ENCODE results near the gene MAP1S.
A peak's percentile ranks its signal among the peaks of the same experiment; 100 is the strongest.

MAP1S gene

DNA sequence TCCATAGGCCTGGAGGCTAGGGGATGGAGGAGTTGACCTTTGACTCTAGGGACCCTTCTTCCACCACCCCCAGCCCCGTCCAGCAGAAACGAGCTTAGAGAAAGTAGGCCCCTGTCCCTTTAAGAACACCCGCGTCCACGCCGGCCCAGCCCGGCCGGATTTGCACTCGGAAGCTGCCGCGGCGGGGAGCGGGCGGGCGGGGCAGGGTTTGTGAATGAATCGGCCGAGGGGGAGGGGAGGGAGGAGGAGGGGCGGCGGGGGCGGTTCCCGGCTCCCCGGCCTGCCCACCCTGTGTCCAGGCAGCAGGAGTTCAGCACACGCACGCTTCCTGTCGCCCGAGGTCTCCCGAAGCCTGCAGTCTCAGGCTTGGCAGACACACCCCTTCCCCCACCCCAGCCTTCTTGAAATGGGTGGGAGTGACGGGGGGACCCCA is 32.7 kb upstream of the MAP1S start:
- DNase-seq: no peak
- intact Hi-C loops (cut with DNase I; ENCODE audit: low total_unique reads): no loop called here
- no peak overlapping the region for H3K27ac ChIP-seq
- no peaks in the 10 kb centered on the region for H3K36me3 ChIP-seq
- TF ChIP-seq, protein P1, sequence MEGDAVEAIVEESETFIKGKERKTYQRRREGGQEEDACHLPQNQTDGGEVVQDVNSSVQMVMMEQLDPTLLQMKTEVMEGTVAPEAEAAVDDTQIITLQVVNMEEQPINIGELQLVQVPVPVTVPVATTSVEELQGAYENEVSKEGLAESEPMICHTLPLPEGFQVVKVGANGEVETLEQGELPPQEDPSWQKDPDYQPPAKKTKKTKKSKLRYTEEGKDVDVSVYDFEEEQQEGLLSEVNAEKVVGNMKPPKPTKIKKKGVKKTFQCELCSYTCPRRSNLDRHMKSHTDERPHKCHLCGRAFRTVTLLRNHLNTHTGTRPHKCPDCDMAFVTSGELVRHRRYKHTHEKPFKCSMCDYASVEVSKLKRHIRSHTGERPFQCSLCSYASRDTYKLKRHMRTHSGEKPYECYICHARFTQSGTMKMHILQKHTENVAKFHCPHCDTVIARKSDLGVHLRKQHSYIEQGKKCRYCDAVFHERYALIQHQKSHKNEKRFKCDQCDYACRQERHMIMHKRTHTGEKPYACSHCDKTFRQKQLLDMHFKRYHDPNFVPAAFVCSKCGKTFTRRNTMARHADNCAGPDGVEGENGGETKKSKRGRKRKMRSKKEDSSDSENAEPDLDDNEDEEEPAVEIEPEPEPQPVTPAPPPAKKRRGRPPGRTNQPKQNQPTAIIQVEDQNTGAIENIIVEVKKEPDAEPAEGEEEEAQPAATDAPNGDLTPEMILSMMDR (IDR thresholded peaks at IDR 0.05): no peak
- peak overlapping the region; percentile 9 to 11 for H3K4me3 ChIP-seq
- H3K4me1 ChIP-seq: peaks cover 7 to 34% (median 22%) of the 10 kb centered on the region in 4 donors
- H3K9me3 ChIP-seq: no peaks in the 10 kb centered on the region
- H3K27me3 ChIP-seq: peaks cover 0 to 69% of the 10 kb centered on the region in 2 donors

DNA sequence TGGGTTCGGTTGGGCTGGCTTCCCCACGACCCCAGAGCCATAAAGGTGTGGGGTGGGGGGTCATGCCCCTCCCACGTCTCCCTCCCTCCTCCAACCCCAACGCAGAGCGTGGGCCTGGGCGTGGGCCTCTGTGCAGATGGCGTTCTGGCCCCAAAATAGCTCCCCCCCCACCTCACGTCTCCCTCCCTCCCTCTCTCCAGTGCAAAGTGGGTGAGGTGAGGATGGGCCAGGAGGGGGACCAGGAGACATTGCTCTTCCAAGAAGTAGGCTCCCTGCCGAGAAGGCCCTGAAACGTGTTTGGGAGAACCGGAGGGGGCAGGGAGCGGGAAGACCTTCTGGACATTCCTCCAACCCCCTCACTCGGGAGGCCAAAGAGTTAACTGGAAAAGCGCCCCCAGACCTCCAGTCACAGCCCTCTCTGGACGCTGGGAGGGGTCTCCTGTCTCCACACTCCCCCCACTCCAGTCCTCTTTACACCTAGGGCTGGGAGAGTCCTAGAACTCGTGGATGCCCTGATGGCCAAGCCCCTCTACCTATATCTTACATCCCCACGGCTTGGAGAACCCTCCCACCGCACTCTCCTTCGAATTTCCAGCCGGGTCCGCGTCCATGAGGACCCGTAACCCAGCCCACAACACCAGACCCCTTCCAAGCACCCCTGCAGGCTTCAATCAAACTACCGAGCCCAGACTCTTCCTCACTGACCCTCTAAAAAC is 32.0 kb upstream of the MAP1S start:
- TF ChIP-seq, protein P1 (IDR thresholded peaks at IDR 0.05): no peak

DNA sequence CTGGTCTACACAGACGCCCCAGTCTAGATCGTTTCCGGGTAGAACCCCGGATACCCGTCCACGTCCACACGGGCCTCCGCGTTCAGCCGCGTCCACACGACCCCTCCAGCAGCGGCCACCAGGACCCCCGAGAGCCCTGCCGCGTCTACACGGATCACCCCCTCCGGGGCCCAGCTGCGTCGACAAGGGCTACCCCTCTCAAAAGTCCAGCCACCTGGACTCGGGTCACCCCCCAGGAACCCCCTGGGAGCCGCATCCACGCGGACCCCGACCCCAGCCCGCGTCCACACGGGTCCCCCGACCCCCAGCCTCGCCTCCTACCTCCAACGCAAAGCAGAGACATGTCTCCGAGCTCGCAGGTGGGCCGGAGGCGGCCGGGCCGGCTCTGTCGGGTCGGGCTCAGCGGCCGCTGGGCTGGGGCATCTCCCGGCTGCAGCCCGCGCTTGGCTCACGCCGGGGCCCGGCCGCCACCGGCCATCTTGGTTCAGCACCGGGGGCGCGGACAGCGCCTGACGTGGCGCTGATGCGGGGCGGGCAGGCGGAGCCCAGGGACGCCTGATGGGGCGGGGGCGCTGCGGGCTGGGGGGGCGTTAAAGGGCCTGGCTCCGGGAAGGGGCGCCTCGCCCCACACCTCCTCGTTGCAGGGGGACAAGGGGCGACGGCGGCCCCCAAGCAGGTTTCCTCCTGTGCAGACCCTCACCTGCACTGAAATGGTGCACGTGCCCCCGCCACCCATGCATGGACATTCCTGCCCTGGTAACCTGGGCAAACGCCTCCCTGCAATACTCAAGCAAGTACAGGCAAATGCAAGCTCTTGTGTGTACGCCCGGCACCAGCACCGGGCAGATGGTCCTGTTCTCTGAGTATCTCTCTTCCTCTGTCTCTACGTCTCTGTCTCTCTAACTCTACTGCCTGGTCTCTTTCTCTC is 31.2 kb upstream of the MAP1S start, which contains the start of gene UNC13A:
Gene UNC13A, minus strand, starts transcription at position 498 of the 928 bp plus-strand sequence. Its CDS starts 155 bp downstream, at position 343.
- H3K27ac ChIP-seq: no peak within 1 kb of the TSS
- no peaks in the 10 kb centered on the region for H3K36me3 ChIP-seq
- DNase-seq: no peak
- H3K4me1 ChIP-seq: peaks cover 7 to 34% (median 22%) of the 10 kb centered on the region in 4 donors
- H3K9me3 ChIP-seq: no peaks in the 10 kb centered on the region
- TF ChIP-seq, protein P1 (IDR thresholded peaks at IDR 0.05): no peak
- peaks cover 0 to 73% of the 10 kb centered on the region in 2 donors for H3K27me3 ChIP-seq
- intact Hi-C loops (cut with DNase I; ENCODE audit: low total_unique reads): no loop called here
- H3K4me3 ChIP-seq: peak within 1 kb of the TSS in 1 of 2 donors; percentile 27

More for the DNA sequence above, 32.0 kb upstream of the MAP1S start:
- Histone ChIP-seq H3K4me3 (peak overlapping the region in 1 of 2 donors; percentile 27), H3K36me3 (no peaks in the 10 kb centered on the region), H3K4me1 (peaks cover 7 to 34% (median 22%) of the 10 kb centered on the region in 4 donors), H3K27me3 (peaks cover 0 to 73% of the 10 kb centered on the region in 2 donors), H3K9me3 (no peaks in the 10 kb centered on the region), H3K27ac (no peak overlapping the region)
- no peak for DNase-seq
- intact Hi-C loops (cut with DNase I; ENCODE audit: low total_unique reads): no loop called here

DNA sequence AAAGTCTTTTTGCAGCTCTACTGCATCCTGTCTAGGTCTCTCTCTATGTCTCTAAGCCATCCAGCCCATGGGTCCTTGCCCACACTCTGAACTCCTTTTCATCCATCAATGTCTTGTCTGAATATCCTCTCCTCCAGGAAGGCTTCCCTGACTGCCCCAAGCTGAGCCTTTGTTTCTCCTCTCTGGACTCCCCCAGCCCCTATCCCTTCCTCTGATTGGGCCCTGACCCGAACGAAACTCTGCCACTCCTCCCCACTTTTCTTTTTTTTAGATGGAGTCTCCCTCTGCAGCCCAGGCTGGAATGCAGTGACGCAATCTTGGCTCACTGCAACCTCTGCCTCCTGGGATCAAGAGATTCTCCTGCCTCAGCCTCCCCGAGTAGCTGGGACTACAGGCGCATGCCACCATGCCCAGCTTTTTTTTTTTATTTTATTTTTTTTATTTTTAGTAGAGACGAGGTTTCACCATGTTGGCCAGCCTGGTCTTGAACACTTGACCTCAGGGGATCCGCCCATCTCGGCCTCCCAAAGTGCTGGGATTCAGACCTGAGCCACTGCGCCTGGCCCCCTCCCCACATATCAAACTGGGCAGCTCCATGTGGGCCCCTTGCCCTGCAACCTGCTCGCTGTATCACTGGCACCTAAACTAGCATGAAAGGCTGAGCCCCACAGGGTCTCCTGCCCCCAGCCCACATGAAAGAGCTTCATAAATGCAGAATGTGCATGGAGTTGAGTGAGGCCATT is 30.3 kb upstream of the MAP1S start:
- intact Hi-C loops (cut with DNase I; ENCODE audit: low total_unique reads): no loop called here
- Histone ChIP-seq H3K4me3 (no peak overlapping the region), H3K27ac (no peak overlapping the region), H3K36me3 (no peaks in the 10 kb centered on the region), H3K4me1 (peaks cover 7 to 34% (median 22%) of the 10 kb centered on the region in 4 donors), H3K27me3 (peaks cover 0 to 75% of the 10 kb centered on the region in 2 donors), H3K9me3 (no peaks in the 10 kb centered on the region)
- TF ChIP-seq, protein P1 (IDR thresholded peaks at IDR 0.05): no peak
- no peak for DNase-seq

DNA sequence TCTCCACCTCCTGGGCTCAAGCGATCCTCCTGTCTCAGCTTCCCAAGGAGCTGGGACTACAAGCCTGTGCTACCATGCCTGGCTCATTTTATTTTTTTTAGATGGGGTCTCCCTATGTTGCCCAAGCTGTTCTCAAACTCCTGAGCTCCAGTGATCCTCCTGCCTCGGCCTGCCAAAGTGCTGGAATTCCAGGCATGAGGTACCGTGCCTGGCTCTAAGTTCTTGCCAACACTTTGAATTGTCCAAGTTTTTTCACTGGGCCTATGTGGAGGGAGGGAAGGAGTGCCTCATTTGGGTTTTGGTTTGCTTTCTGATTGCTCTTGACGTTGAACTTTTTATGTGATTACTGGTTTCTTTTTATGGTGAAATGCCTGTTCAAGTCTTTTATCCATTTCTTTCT is 26.7 kb upstream of the MAP1S start:
- DNase-seq: no peak
- intact Hi-C loops (cut with DNase I; ENCODE audit: low total_unique reads): no loop called here
- Histone ChIP-seq H3K9me3 (no peaks in the 10 kb centered on the region), H3K27ac (no peak overlapping the region), H3K27me3 (peaks cover 0 to 53% of the 10 kb centered on the region in 2 donors), H3K4me1 (peaks cover 0 to 15% (median 7%) of the 10 kb centered on the region in 4 donors), H3K36me3 (no peaks in the 10 kb centered on the region), H3K4me3 (no peak overlapping the region)
- TF ChIP-seq, protein P1 (IDR thresholded peaks at IDR 0.05): no peak
